Measurements from ENCODE around the gene MSH5.
"Not testable (repeated sequence)": the region's sequence is repeated elsewhere in the genome, so short reads cannot be mapped to it uniquely, and the experiment has no call there.

The MSH5 gene

DNA sequence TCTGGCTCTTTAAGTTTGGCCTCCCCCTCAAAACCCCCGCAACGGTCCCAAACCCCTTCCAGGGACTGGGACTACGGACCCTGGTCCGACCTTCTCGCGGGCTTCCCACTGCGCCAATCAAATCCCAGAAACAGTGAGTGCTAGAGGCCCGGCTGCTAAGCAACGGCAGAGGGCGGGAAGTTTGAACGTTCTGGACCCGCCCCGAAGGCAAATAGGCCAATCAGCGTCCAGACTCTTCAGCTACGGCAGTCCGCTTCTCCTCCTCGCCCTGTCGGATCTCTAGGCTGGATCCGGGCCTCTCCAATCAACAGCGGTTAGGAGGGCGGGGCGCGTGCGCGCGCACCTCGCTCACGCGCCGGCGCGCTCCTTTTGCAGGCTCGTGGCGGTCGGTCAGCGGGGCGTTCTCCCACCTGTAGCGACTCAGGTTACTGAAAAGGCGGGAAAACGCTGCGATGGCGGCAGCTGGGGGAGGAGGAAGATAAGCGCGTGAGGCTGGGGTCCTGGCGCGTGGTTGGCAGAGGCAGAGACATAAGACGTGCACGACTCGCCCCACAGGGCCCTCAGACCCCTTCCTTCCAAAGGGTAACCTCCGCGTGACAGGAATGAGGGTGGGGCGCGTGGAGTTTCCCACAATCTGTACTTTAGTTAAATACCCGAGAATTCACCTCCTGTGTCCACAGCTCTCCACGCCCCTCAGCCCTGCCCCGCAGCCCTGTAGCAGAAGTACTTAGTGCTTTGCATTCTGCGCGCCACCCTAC lies at the start of gene MSH5:
MSH5 (plus strand) TSS at position 367 of the 758 bp plus-strand sequence. CDS start 462 bp downstream, outside the sequence.
- DNase-seq (ENCODE audit: low spot score), result peak; percentile 83

DNA sequence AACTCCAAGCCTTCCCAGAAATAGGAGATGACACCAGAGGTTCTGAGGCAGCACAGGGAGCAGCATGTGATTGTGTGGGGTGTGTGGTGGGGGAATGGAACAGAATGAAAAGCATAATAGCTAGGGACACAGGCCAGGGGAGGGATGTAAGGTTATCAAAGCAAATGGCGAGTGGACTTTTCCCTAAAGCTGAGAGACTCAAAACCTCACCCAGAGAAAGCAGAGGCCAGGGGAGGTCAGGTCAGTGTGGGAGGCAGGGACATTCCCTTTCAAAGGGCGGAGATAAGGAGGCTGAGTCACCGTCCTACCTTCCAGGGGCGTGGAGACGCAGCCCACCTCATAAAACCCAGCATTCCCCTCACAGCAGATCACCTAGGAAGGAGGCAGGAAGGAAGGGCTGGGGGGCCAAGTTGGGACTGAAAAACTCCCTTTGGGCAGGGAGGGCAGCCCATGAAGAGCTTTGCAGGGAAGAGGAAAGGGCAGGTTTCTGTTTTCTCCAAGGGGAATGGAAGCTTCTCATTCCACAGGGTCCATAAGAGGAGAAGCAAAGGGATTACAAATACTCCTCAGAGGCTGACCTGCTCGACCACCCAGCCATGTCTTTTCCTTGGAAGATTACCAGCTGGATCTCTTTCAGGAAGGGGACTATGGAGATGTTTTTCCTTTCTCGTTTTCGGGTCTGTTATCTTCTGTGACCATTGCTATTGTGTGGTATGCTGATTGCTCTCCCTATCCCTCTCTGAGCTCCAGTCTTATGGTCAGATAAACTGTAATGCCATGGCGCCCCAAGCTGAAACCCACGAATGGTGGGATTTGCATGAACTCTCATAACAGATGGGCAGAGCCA lies 49.4 kb upstream of the MSH5 start:
- DNase-seq (ENCODE audit: low spot score), result peak; percentile 76

DNA sequence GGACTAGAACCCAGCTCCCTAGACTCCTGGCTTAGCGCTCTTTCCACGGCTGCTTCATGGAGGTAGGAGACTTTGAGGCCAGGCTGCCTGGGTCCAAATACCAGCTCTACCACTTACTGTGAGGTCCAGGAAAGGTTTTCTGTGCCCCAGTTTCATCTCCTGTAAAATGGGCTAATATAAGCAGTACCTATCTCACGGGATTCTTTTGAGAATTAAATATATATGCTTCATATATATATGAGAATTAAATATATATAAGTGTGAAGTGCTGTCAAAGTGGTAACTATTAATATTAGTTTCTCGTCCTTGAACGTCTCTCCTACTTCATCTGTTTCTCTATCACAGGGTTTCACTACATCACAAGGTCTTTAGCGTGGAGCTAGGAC lies 48.7 kb upstream of the MSH5 start:
- no peak for DNase-seq (ENCODE audit: low spot score)

DNA sequence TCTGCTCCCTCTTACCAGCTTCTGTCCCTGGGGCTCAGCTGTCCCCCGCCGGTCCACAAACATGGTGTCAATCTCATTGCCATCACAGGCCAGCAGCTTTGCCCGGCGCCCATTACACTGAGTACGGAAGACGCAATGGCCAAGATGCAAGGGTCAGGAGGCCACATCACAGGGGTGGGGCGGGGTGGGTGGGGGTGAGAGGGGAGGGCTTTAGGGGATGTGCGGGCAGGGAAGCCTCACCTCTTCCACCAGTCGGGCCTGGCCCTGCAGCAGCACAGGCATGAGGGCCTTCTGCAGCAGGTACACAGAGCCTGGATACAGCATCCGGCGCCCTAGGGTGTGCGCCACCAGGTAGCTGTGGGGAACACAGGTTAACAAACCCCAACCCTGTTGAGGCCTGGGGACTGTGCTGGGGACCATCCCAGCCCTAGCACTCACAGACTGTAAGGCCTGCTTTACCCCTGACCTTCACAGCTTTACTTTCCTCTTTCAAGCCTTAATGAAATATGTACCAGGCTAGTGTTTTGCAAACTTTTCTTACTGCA lies 48.2 kb upstream of the MSH5 start:
- no peak for DNase-seq (ENCODE audit: low spot score)

DNA sequence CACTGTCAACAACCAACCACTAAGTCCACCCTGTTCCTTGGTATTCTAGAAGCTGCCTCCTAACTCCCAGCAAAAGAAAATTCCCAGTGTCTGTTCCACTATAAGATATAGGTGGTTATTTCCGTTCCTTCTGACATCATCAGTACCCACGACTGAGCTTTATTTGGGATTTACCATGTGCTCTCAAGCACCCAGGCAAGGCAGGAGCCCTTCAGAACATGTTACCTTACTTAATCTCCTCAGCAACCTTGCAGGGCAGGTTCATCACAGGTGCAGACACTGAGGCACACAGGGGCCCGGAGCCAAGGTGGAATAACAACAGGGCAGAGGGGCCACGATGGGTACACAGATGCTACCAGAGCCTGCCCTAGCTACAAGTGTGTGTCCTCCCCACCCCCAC lies 47.5 kb upstream of the MSH5 start:
- DNase-seq (ENCODE audit: low spot score), result no peak

DNA sequence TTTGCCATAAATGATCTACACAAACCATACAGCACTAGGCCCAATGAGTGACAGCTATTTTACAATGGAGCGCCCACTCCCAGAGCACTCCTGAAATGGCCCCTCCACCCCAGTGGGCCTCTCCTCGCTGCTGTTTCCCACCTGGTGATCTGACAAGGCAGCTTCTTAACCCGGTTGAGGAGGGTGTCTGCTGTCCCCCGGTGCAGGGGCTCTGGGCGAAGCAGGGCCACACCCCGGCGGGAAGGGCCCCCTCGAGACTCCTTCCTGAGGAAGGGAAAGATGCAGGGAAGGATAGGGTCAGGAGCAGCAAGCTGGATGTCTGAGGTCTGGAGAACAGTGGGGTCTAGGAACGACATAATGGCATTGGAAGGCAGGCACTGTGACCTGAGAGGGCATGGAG lies 46.9 kb upstream of the MSH5 start:
- DNase-seq (ENCODE audit: low spot score), result no peak

DNA sequence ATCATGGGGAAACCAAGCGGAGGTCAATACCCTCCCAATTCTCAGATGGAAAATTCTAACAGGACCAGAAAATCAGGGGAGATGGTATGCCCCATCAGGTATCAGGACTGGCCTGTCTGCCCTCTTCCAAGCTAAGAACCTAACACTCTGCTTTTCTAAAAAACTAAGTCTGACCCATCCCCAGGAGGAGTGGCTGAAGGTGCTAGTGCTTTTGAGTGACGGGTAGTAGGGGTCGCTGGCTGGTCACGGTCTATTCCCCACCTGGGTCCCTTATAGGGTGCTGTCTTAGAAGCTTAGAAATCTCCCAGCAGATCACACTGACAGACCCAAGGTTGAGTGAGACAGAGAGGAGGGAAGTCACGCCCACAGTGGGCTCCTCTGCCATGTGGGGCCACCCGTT lies 46.3 kb upstream of the MSH5 start:
- DNase-seq (ENCODE audit: low spot score), result no peak

DNA sequence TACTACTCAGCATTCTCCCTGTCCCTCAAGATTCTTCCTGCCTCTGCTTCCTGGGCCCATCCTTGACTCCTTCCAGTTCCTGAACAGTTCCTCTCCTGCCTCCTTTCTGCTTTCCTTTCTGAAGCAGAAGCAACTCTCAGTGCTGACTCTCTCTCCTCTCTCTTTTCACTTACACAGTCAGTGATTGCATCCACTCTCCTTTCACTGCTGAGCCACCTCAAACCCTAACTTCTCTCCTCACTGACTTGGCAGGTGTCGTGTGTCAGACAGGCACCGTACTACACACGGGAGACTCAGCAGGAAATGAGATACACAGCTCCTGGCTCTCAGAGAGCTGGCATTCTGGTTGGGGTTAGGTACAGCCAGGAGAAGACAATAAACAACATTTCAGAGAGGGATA lies 42.2 kb upstream of the MSH5 start:
- DNase-seq (ENCODE audit: low spot score), result no peak

DNA sequence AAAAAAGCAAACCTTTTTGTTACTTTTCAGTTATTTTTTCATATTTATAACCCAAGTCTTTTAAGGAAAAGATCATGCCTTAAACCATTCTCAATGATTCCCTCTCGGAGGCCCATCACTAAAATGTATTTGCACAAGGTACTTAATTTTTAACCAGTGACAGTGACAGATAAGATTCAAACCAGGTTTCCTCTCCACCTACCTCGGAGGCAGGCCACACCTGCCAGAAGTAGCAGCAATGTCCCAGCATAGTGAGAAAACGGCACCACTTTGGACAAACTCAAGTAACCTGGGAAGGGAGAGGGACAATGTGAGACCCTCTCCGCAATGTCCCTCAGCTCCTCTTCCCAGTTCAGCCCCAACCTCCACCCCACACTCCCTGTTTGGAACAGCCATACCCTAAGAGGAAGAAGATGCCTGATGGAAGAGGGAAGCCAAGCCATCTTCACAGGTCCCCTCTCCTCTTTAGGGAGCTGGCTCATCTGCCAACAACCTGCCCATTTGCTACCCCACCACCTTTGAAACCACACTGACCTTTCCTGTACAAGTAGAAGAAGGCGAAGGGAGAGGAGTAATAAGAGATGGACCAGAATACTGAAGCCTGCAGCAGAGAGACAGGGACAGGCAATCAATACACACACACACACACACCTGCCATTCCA lies 38.9 kb upstream of the MSH5 start:
- no peak for DNase-seq (ENCODE audit: low spot score)

DNA sequence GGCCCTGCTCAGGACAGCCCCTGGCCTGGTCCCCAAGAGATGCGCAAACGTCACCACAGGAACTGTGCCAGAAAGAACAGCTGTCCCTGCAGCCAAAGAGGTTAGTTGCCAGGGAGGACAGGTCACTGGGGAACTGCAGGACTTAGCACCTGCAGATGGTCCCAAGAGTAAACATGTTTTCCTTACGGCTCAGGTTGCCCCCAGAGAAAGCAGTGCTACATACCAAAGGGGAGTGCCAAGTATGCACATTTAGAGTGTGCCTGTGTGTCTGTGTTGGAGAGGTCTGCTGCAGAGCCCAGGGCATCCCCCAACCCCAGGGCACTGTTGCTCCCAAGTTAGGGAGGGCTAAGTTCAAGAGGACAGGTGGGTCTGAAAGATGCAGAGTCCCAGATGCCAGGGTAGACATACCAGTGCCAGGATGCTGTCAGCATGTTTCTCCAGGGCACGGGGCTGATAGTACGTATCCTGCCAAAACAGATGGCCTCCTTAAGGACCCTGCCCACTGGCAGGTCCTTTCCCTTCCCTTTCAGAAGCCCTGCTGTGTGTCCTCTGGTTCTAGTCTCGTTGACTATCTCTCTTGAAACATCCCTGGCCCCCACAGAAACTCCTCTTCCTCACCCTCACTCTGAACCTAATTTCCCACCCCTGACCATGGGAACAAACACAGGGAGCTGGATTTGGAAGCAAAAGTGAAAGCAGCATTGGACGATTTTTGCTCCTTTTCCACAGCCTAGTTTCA lies 38.0 kb upstream of the MSH5 start:
- no peak for DNase-seq (ENCODE audit: low spot score)

DNA sequence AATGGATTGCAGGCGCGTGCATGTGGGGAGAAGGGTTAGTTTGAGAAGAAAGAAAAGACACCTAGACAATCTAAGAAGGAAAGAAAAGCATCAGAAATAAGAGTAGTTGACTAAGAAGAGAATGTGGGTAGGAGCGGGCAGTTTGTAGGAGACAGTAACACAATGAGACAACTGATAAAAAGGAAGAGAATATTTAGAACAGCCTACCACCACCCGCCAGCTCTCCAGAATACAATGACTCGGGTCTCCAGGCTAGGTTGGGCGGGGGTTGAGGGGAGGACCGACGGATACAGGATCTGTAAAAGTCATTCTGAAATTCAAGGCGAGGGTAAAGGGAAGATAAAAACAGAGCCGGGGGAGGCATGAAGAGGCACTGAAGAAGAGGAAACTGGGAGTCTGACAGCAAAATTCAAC lies 37.4 kb upstream of the MSH5 start:
- DNase-seq (ENCODE audit: low spot score), result no peak

DNA sequence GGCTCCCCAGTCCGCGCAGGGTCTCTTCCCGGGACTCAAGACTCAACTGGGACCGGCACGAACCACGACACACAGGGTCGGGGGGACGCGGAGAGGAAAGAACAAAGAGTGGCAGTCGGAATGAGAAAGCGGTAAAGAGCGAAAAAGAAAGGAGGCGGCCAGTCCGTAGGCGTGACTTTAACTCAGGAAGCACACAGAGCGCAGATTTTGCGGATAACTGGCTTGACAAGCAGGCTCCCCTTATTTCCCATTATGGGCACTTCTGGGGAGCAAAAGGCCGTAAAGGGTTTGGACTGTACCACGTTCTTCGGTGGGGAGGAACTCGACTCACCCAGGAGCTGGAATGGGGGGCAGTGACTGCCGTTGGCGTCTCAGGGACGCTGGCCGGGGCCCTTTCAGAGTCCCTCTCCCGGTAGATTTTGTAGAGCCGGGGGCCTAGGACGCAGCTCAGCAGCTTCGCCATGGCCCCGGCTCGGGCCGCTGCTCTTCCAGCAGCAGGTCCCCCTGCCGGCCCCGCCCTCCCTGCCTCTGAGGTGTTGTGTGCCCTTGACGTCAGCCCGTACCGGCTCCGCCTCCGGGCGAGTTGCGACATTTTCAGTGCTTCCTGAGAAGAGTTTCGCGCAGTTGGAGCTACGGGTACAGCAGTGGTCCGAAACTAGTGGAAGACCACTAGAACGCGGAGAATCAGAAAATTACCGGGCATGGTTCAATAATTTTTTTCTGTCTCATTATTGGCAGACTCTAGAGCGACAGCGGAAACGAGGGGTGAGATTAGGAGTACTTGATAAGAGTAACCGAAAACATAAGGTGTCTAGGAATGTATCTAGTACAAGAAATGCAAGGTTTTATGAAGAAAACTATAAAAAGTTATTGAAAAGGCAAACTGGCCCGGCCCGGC lies 36.7 kb upstream of the MSH5 start, which contains the start of gene ABHD16A:
ABHD16A (minus strand) TSS at position 506 of the 898 bp plus-strand sequence; CDS start at position 463, 43 bp downstream.
- peak; percentile 88 for DNase-seq (ENCODE audit: low spot score)

DNA sequence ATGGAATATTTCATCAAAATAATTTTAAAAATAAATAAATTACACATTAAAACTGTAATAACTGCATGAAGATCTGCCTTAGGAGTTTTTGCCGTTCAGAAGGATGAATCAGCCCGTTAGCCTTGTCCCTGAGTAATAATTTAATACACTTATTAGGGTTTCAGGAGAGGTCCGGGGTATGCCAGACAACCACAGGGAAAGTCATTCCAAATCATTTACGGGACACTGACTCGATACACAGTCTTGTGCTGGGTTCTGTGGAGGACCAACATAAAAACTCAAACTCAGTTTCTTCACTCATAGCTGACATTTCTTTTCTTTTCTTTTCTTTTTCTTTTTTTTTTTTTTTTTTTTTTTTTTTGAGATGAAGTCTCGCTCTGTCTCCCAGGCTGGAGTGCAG lies 33.9 kb upstream of the MSH5 start:
- no peak for DNase-seq (ENCODE audit: low spot score)

DNA sequence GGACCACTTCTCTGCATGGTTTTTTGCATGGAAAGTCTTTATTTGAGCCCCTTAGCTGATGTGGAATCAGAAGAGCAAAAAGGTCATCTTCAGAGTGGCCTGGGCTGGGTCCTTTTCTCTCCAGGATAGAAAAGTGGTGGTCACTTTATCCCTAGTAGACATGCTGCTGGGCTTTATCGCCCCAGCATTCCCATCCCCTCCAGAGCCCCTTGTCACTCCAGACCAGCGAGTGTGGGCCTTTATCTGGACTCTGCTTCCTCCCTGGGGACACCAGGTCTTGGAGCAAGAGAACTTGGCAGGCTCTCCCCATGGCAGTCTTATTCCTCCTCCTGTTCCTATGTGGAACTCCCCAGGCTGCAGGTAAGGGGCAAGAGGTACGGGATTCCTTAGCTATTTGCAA lies 33.2 kb upstream of the MSH5 start, which contains the start of gene LY6G6F:
LY6G6F (plus strand) TSS at position 268 of the 400 bp plus-strand sequence; CDS start at position 309, 41 bp downstream.
- no peak for DNase-seq (ENCODE audit: low spot score)

DNA sequence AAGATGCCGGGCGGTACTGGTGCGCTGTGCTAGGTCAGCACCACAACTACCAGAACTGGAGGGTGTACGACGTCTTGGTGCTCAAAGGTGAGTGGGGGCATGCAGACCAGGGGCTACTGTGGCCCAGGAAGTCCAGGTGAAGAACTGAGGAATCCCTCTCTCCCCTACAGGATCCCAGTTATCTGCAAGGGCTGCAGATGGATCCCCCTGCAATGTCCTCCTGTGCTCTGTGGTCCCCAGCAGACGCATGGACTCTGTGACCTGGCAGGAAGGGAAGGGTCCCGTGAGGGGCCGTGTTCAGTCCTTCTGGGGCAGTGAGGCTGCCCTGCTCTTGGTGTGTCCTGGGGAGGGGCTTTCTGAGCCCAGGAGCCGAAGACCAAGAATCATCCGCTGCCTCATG lies 32.1 kb upstream of the MSH5 start:
- no peak for DNase-seq (ENCODE audit: low spot score)

DNA sequence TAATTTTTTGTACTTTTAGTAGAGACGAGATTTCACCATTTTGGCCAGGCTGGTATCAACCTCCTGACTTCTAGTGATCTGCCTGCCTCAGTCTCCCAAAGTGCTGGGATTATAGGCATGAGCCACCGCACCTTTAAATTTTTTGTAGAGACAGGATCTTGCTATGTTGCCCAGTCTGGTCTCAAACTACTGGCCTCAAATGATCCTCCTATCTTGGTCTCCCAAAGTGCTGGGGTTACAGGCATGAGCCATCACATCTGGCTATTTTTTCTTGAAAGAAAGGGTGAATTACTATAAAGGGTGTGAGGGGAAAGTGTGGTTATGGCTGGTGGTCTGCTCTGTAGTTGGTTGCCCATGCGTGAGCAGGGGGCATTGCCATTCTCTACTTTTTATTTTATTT lies 31.6 kb upstream of the MSH5 start:
- no peak for DNase-seq (ENCODE audit: low spot score)

DNA sequence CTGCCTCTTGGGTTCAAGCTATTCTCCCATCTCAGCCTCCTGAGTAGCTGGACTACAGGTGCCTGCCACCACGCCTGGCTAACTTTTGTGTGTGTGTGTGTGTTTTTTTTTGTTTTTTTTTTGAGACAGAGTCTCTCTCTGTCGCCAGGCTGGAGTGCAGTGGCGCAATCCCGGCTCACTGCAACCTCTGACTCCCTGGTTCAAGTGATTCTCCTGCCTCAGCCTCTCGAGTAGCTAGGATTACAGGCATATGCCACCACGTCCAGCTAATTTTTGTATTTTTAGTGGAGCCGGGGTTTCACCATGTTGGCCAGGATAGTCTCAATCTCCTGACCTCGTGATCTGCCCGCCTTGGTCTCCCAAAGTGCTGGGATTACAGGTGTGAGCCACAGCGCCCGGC lies 30.6 kb upstream of the MSH5 start:
- DNase-seq (ENCODE audit: low spot score), result not testable (repeated sequence)

DNA sequence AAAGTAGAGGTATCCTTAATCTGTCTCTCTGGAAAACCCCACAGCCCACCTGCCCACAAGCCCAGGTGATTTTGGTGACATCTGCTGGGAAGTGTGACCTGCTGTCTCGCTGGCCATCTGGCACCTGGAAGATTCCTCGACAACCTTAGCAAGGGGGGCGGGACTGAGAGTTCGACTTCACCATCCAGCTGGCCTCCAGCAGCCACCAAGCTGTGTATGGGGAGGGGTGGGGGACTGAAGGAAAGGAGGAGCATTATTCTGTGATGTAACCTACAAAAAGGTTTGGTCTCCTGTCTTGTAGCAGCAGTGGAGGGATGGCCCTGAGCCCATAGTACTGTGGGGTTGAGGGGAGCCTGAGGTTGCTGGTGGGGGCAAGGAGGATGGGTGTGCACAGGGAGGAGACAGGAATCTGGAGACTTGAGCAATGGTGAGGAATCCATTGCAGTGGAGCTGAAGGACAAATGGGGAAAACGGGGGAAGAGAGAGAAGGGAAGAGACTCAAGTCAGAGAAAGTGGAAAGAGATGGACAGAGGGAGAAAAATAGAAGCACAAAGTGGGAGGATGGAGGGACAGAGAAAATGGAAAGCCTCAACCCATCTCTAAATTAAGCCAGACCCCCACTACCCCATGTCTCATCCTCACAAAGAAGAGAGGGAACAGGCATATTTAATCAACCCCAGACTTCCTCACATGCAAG lies 29.1 kb upstream of the MSH5 start:
- DNase-seq (ENCODE audit: low spot score), result no peak

DNA sequence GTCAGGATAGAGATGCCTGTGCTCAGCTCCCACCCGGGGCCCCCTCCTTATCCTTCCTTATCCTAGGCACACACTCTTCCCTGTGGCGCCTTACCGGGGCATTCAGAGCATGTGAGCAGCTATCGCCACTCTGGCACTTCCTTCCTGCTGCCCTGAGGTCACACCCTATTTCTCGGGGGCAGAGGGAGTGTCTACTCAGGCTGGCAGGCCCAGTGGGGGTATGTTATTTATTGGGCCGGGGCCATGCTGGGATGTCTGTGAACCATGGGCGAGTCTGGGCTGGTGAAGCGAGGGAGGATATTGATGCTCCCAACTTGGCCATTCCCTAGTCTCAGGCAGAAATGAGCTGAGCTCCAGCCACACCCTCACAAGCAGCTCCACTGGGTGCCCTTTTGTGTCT lies 28.6 kb upstream of the MSH5 start:
- no peak for DNase-seq (ENCODE audit: low spot score)

DNA sequence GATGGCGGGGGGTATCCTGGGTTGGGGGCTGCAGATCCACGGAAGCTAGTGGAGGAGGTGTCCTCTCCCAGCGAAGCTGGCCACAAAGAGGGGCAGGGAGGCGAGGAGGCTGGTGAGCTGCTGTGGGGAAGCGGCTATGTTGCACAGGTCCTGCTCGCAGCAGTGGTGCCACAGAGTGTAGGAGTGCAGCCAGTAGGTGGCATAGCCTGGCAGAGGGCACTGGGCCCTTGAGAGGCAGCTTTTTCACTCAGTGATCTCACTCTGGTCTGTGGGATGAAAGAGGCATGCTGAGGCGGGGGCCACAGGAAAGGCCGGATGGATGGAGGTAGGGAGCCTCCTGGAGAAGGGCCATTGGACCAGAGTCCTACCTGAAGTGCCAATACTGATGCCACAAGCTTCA lies 27.5 kb upstream of the MSH5 start:
- DNase-seq (ENCODE audit: low spot score), result no peak

All from HuH-7 (cell line).